Effector memory CD8-positive, alpha-beta T cell (primary cell): ENCODE measurements around the gene DOK3.

Experiments used
- ATAC-seq: fragments of 150-1000 bp; cut with Tn5 transposase; replicated peaks from 2 replicates; pipeline ENCODE4 v1.10.0; 2021; ENCODE audit warnings: mild to moderate bottlenecking, moderate library complexity
- DNase-seq, 3 experiments: peaks; one replicate each; pipeline ENCODE4 v3.0.0; 2021
- H3K27ac Mint-ChIP-seq, 2 donors: one replicate each; pipeline ENCODE4 v1.8.0; 2022; ENCODE audit warnings: mild to moderate bottlenecking in 2 of 2, mixed read lengths in 2 of 2, moderate library complexity in 2 of 2
- H3K27me3 Mint-ChIP-seq, 2 donors: one replicate each; pipeline ENCODE4 v1.8.0; 2022; ENCODE audit warnings: mixed read lengths in 2 of 2
- H3K36me3 Mint-ChIP-seq: one replicate; pipeline ENCODE4 v1.8.0; 2022; ENCODE audit warnings: mild to moderate bottlenecking, moderate library complexity, mixed read lengths; ENCODE audit not compliant: insufficient read depth
- H3K4me1 Mint-ChIP-seq, 2 donors: one replicate each; pipeline ENCODE4 v1.8.0; 2022; ENCODE audit warnings: low read depth in 2 of 2, mixed read lengths in 2 of 2
- H3K4me3 Mint-ChIP-seq, 2 donors: one replicate each; pipeline ENCODE4 v1.8.0; 2022; ENCODE audit warnings: mild to moderate bottlenecking in 2 of 2, mixed read lengths in 2 of 2, moderate library complexity in 2 of 2
- H3K9me3 Mint-ChIP-seq, 2 donors: one replicate each; pipeline ENCODE4 v1.8.0; 2022; ENCODE audit warnings: mixed read lengths in 2 of 2

Gene DOK3

DNA sequence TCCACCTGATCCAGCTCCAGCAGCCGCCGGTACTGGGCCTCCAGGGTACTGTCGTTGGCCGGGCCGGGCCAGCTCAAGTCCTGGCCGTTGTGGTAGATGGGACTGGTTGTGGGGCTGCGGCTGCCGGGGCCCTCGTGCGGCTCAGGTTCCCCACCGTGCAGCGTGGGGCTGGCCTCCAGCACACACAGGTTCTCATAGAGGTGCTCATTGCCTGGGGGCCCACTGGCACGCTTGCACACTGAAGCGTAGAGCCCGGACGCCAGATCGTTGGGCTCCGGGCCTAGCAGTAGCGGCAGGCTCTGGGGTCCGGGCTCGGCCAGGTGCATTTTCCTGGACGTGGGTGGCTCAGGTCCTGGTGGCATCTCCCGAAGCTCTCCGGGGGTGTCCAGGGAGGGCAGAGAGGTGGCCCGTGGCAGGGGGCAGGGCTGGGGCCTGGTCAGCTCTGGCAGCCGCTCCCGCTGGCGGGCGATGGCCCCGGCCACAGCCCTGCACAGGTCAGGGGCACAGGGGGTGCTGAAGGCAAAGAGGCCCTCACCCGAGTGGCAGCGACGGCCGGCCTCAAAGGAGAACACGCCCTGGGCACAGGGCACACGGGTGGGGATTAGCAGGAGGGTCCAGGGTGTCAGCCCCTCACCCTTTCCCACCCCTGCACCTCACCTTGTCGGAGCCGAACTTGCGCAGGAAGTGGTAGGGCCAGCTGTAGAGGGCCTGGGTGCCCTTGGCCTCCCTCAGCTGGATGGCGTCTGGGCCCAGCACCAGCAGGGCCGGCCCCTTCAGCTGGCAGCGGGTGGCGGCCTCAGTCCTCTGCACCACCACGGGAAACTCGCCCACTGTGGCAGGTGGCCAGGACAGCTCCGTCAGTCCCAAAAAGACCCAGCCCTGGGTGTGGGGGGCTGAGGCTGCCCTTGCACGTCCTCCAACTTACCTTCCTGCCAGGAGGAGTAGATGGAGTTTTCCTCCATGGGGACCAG, 5.3 kb downstream of the DOK3 start:
- Mint-ChIP-seq H3K27me3 (no peaks in the 10 kb centered on the region), H3K4me1 (peaks cover 4 to 7% of the 10 kb centered on the region in 2 donors), H3K4me3 (no peak overlapping the region), H3K9me3 (no peaks in the 10 kb centered on the region), H3K36me3 (peaks cover 4% of the 10 kb centered on the region), H3K27ac (no peak overlapping the region)
- DNase-seq: no peak
- no peak for ATAC-seq

DNA sequence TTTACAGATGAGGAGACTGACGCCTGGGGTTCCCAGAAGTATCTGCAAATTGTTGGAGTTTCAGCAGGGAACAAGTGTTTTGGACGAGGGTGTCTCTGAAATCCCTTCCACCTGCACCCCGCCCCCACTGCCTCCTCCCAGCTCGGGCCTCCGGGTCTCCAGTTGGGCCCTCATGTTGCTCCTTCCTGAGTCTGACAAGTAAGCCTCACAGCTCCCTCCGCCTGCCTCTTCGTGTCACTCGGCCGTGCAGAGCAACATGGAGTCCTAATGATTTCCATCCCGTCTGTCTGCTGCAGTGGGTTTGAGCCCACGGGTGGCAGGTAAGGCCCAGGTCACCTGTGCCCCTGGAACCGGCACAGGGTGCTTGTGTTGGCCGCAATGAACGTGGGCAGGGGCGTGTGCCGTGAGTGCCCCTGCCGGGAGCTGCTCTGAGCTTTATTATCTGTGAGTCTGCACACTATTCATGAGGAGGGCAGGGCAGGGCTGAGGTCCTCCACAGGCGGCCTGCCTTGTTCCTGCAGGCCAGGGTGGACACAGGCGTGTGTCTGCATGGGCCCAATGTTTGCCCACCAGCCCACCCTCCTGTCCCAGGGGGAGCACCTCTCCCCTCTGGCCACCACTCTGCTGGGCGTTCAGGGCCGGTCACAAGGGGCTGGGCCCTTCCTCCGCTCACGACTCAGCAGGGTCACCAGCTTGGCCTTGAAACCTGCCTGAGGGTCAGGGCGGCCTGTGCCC, 6.1 kb downstream of the DOK3 start:
- Mint-ChIP-seq H3K36me3 (peaks cover 4% of the 10 kb centered on the region), H3K4me3 (no peak overlapping the region), H3K4me1 (peaks cover 8 to 9% of the 10 kb centered on the region in 2 donors), H3K27me3 (no peaks in the 10 kb centered on the region), H3K27ac (no peak overlapping the region), H3K9me3 (no peaks in the 10 kb centered on the region)
- DNase-seq (no peak), ATAC-seq (no peak)

DNA sequence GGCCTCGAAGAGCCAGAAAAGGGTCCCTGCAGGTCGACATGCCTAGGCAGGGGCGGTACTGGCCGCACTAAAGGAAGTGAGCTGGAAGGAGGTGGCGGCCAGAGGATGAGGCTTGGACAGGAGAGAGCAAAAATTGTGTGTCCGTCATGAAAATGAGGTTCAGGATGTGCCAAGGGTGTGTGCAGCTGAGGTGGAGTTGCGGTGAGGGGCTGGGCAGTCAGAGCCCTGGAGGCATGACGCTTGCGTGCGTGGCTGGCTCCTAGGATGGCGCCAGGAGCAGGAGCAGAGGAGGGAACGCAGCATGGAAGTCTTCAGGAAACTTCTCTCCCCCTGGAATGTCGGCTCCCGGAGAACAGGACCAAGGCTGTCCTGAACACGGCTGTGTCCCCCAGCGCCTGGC, 6.7 kb downstream of the DOK3 start:
- Mint-ChIP-seq H3K36me3 (peaks cover 4% of the 10 kb centered on the region), H3K27ac (no peak overlapping the region), H3K27me3 (no peaks in the 10 kb centered on the region), H3K9me3 (no peaks in the 10 kb centered on the region), H3K4me1 (peaks cover 12 to 13% of the 10 kb centered on the region in 2 donors), H3K4me3 (no peak overlapping the region)
- ATAC-seq (no peak), DNase-seq (no peak)

DNA sequence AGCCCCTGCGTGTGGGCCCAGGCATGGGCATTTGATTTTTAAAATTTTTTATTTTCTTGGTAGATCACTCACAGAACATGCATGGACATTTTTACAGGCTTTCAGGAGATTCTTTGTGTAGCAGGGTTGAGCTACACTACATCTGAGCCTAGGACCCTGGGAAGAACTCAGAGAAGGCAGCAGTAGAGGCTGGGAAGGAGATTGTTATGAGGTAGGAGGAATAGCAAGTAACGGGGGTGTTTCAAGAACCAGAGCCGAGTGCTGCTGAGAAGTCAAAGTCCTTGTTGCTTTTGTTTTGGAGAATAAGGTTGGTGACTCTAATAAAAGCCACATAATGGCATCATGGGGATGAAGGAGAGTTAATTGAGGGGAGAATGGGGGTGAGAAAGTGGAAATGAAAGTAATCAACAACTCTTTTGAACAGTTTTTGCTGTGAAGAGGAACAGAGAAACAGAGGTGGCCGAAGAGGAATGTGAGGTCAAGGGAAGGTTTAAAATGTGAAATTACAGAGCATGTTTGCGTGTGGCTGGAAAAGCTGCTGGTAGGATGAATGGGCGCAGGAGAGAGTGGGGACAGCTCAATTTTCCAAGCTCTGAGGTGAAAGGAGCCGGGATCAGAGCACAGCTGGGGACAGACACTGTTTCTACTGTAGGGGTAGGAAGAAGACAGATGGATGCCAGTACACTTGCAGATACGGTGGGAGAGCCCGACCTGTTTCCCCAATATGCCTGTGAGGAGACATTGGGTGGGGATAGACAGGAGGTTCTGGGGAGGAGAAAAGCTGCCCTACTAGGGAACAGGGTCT, 7.5 kb downstream of the DOK3 start:
- peaks cover 12 to 15% of the 10 kb centered on the region in 2 donors for H3K4me1 Mint-ChIP-seq
- H3K4me3 Mint-ChIP-seq: no peak overlapping the region
- no peak overlapping the region for H3K27ac Mint-ChIP-seq
- H3K36me3 Mint-ChIP-seq: peaks cover 4% of the 10 kb centered on the region
- ATAC-seq (no peak), DNase-seq (no peak)
- no peaks in the 10 kb centered on the region for H3K9me3 Mint-ChIP-seq
- no peaks in the 10 kb centered on the region for H3K27me3 Mint-ChIP-seq

DNA sequence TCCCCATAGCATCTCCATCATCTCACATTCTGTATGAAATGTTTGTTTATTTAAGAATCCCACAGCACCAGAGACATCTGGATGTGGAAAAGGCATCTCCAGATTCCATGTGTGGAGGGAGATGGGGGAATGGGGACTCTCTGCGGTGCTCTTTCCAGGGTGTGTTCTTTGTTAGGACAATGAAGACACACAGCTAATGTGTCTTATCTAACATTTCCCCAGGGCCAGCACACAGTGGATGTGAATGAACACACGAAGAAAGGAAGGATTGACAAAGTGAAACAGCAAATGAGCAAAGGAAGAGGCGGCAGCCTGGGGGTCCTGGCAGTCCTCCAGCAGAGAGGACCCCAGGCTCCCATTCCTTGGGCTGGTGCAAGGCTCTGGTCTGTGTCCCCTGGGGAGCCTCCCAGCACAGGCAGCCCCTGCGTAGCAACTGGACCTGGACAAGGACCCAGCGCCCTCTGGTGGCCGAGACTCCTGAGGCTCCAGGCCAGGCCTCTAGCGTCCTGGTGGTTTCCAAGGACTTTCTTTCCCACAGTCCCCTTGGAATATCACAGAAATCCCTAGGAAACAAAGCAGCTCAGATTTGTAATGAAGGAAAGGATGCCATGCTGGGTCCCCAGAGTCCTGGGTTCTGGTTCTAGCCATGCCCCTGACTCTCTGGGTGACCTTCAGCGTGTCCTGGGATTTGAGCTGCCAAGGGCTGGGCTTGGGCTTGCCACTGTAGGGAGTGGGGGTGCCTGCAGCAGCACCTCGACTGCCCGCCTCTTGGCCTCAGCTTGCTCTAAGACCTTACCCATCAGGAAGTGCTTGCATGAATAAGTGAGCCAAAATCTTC, 8.7 kb downstream of the DOK3 start:
- Mint-ChIP-seq H3K4me1 (peaks cover 18 to 19% of the 10 kb centered on the region in 2 donors), H3K36me3 (no peaks in the 10 kb centered on the region), H3K27me3 (no peaks in the 10 kb centered on the region), H3K27ac (no peak overlapping the region), H3K9me3 (no peaks in the 10 kb centered on the region), H3K4me3 (no peak overlapping the region)
- peak; percentile 82 to 85 (median 84) for DNase-seq
- peak; percentile 34 for ATAC-seq

DNA sequence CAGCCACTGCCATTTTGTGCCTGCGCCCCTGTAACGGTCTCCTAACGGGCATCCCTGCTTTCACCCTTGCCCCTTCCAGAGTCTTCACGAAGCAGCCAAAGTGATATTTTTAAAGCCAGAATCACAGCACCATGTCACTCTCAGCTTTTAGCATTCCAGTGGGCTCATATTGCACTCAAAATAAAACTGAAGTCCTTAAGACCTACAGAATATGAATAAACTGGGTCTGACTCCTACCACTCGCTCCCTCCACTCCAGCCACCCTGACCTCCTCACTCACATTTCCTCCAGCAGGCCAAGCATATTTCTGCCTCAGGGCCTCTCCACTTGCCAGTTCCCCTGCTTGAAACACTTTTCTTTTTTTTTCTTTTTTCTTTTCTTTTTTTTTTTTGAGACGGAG, 9.8 kb downstream of the DOK3 start:
- no peaks in the 10 kb centered on the region for H3K36me3 Mint-ChIP-seq
- no peak for DNase-seq
- no peaks in the 10 kb centered on the region for H3K27me3 Mint-ChIP-seq
- H3K4me3 Mint-ChIP-seq: no peak overlapping the region
- H3K27ac Mint-ChIP-seq: no peak overlapping the region
- H3K9me3 Mint-ChIP-seq: no peaks in the 10 kb centered on the region
- ATAC-seq: no peak
- peaks cover 19 to 20% of the 10 kb centered on the region in 2 donors for H3K4me1 Mint-ChIP-seq

DNA sequence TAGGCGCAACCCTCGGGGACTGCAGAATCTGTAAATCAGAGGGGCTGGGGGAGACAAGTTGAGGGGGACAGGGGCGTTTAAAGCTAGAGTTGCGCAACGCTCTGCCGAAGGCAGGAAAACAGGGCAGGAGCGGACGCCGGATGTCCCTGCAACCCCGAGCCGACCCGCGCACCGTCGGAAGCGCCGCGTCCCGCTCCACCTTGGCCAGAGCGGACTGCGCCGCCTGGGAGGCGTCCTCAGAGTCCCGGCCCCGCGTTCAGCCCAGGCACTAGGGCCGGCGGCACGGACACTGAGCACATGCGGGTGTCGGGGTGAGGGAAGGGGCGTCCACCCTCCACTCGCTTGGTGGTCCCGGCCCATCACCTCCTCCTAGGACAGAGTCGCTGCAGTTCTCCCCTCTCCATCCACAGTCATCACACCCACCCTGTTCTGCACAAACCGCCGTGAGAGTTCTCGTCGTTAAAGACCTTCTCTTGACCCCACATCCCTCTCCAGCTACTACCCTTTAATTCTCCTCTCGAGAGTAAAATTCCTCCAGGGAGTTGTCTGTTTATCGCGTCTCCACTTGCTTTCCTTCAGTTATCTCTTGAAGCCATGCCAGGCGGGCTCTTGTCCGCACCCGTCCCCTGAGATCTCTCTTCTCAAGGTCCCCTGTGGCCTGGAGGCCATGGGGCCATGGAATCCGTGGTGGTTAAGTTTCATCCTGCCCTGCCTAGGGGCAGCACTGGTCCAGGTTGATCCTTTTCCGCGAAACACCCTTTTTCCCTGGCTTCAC, 11.4 kb downstream of the DOK3 start:
- no peaks in the 10 kb centered on the region for H3K9me3 Mint-ChIP-seq
- no peaks in the 10 kb centered on the region for H3K27me3 Mint-ChIP-seq
- ATAC-seq: peak; percentile 4
- DNase-seq: no peak
- H3K36me3 Mint-ChIP-seq: peaks cover 3% of the 10 kb centered on the region
- peak overlapping the region; percentile 78 to 83 for H3K4me3 Mint-ChIP-seq
- H3K27ac Mint-ChIP-seq: peak overlapping the region; percentile 47 to 88
- peaks cover 23% of the 10 kb centered on the region in 2 donors for H3K4me1 Mint-ChIP-seq

DNA sequence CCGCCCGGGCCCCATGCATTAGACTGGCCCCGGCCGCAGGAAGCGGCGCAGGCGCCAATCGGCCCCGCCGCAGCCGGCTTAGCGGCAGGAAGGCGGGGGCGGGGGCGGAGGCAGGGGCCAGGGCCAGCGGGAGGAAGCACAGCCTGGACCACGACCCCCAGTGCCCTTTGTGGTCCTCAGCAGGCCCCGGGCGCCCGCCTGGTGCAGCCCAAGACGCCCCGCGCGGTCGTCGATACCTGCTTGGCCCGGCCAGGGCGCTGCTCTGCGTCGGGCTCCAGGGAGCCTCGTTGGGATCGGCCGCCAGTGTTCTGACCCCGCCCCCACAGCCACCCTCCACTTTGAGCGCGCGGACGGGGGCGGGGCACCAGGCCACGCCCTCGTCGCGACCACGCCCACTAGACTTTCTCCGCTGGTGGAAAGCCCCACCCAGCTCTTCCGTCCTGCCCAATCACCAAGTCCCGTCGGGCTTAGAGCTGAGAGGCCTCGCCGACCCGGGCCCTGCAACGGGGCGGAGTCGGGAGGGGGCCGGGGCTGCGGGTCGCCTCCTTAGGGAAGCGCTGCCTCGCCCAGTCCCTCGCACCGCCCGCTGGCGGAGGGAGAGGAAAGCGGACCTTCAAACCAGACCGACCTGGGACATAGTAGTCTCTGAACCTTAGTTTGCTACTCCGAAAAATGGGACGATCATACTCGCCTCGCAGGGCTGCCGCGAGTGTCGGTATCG, 12.2 kb downstream of the DOK3 start, which contains the start of gene PDLIM7:
Gene PDLIM7 (minus strand): TSS at position 313 of the 721 bp plus-strand sequence. CDS start 1,092 bp downstream, outside the sequence.
- peak; percentile 86 for ATAC-seq
- Mint-ChIP-seq H3K27ac (peak within 1 kb of the TSS; percentile 47 to 88), H3K36me3 (peaks cover 3% of the 10 kb centered on the region), H3K9me3 (no peaks in the 10 kb centered on the region), H3K4me1 (peaks cover 28 to 29% of the 10 kb centered on the region in 2 donors), H3K4me3 (peak within 1 kb of the TSS; percentile 78 to 83), H3K27me3 (no peaks in the 10 kb centered on the region)
- DNase-seq: peak; percentile 91 to 93 (median 93)

DNA sequence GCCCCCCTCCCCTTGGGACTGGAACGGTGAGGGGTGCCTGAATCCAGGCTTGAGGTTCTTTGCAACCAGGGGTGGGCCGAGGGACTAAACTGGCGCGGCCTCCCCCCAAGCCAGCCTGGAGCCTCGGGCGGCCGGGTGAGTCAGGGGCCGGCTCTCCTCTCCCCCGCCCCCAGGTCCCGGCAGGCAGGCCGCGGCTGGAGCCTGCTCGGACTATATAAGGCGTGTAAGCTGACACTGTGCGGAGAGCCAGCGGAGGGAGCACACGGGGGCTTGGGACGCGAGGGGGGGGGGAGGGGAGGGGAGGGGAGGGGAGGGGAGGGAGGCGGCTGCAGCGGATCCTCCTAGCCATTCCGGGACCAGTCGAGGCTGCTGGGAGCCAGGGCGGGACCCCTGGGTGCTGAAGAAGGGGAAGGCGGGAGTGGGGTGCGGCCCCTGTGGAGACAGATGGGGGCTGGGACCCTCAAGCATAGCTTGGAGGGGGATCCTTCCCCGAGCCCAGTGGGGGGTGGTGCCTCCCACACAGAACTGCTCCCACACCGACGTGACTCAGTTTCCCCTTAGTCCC, 12.8 kb downstream of the DOK3 start:
- Mint-ChIP-seq H3K27me3 (no peaks in the 10 kb centered on the region), H3K27ac (no peak overlapping the region), H3K4me1 (peaks cover 26 to 29% of the 10 kb centered on the region in 2 donors), H3K9me3 (no peaks in the 10 kb centered on the region), H3K36me3 (peaks cover 3% of the 10 kb centered on the region), H3K4me3 (peak overlapping the region; percentile 78 to 83)
- no peak for ATAC-seq
- DNase-seq: no peak

DNA sequence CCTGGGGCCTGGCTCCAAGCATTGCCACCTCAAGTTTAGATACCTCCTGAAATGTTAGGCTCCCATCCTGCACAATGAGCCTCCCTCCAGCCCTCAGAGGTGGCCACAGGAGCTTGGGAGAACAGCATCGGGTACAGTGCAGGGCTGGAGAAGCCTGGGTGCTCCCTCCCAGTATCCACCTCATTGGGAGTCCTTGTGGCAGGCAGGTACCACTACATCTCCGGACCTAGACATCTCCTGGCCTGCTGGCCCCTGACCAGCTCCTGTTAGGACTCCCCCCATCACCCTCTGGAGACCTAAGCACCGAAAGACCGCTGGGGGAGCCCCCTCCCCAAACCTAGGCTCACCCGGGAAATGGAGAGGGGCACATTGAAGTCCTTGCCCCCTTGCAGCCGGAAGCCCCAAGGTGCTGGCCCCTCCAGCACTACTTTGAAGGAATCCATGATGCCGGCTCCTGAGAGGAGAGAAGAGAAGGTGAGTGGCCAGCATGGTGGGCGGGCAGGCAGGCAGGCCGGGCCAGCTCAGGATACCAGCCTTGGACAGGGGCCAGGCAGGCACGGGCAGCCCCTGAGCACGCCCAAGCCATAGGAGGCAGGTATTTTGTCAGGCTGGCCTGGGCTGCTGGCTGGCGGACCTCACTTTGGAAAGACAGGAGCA, 13.4 kb downstream of the DOK3 start:
- H3K9me3 Mint-ChIP-seq: no peaks in the 10 kb centered on the region
- H3K27me3 Mint-ChIP-seq: no peaks in the 10 kb centered on the region
- H3K36me3 Mint-ChIP-seq: peaks cover 3% of the 10 kb centered on the region
- DNase-seq (no peak), ATAC-seq (no peak)
- peak overlapping the region; percentile 78 to 83 for H3K4me3 Mint-ChIP-seq
- H3K4me1 Mint-ChIP-seq: peaks cover 26 to 29% of the 10 kb centered on the region in 2 donors
- no peak overlapping the region for H3K27ac Mint-ChIP-seq
